K562 (cell line): ENCODE measurements around the gene CD1D. TPM values are rescaled to one million over a fixed set of nuclear protein-coding genes. Genes with fewer than 3 reads are reported as not detected.

ENCODE experiments used
- ATAC-seq: fragments of 200-7000 bp; cut with Tn5 transposase; 3 replicates; pipeline ENCODE4 v1.9.1; 2020; ENCODE audit warnings: moderate library complexity
- BruUV-seq: library from RNA; stranded (reverse); fragments of 400-500 nt; replicated peaks from 2 replicates; lab custom pipeline; 2021; lab: Mats Ljungman, UMichigan
- CTCF ChIA-PET: fragments of 300-600 bp; formaldehyde crosslinking; extraction: SDS; loops from one replicate; lab custom pipeline; 2021; ENCODE audit warnings: low intra/inter-chr PET ratio; lab: Yijun Ruan, JAX
- POLR2A ChIA-PET: fragments of 300-600, 350-650 bp; sonication (Branson Sonifier 250); formaldehyde crosslinking; extraction: SDS; loops from one replicate; lab custom pipeline; 2021; ENCODE audit warnings: antibody characterized with exemption, inconsistent platforms; lab: Yijun Ruan, JAX
- DNase-seq, 4 experiments: peaks; one replicate each; pipeline versions ENCODE4 v3.0.0 to v3.0.0-alpha.2; 2011 to 2018; ENCODE audit warnings: low spot score in 3 of 4, mixed read lengths in 3 of 4; ENCODE audit errors: extremely low read depth in 1 of 4
- FAIRE-seq: peaks from 2 replicates; lab custom pipeline; 2011; peaks lifted over from hg19 to GRCh38; lab: Jason Lieb, UNC
- H2AFZ ChIP-seq: 2 replicates; pipeline ENCODE4 v1.6.0; 2011; ENCODE audit warnings: low read depth, low read length, control low read depth, inconsistent platforms
- H3K27ac ChIP-seq: fragments of 200-600 bp; 3 replicates; pipeline ENCODE4 v1.8.0; 2011; ENCODE audit warnings: low read depth, mild to moderate bottlenecking, control low read depth, inconsistent platforms, low read length, moderate library complexity, mixed read lengths; ENCODE audit errors: extremely low read depth
- H3K27me3 ChIP-seq, 2 experiments: fragments of 300-600 bp in 1 of 2; 2 replicates in 1 of 2; 3 replicates in 1 of 2; pipeline versions ENCODE4 v1.6.0 to v1.8.0; 2011; ENCODE audit warnings: inconsistent platforms in 2 of 2, low read length in 2 of 2, mild to moderate bottlenecking in 1 of 2, mixed read lengths in 1 of 2, moderate library complexity in 1 of 2; ENCODE audit not compliant: control insufficient read depth in 2 of 2, insufficient read depth in 2 of 2
- H3K36me3 ChIP-seq: fragments of 300-600 bp; 3 replicates; pipeline ENCODE4 v1.8.0; 2011; ENCODE audit warnings: mild to moderate bottlenecking, low read length, inconsistent platforms; ENCODE audit not compliant: control insufficient read depth, insufficient read depth
- H3K4me1 ChIP-seq, 2 experiments: fragments of 200-600 bp in 1 of 2; replicated peaks in 1 of 2; 2 replicates in 1 of 2; 3 replicates in 1 of 2; pipeline versions ENCODE4 v1.5.1 to v1.8.0; 2011; ENCODE audit warnings: inconsistent platforms in 2 of 2, low read length in 2 of 2, mild to moderate bottlenecking in 1 of 2, mixed read lengths in 1 of 2, moderate library complexity in 1 of 2; ENCODE audit not compliant: control insufficient read depth in 2 of 2, insufficient read depth in 2 of 2
- H3K4me2 ChIP-seq: 2 replicates; pipeline ENCODE4 v1.6.1; 2011; ENCODE audit warnings: low read length, control low read depth, inconsistent platforms, mixed read lengths; ENCODE audit not compliant: insufficient read depth
- H3K4me3 ChIP-seq: fragments of 200-600 bp; sonication (generic), shearing (Covaris generic); 2 replicates; pipeline ENCODE4 v1.5.1; 2016; ENCODE audit warnings: control low read depth, inconsistent platforms
- H3K79me2 ChIP-seq: fragments of 200-600 bp; 3 replicates; pipeline ENCODE4 v1.8.0; 2011; ENCODE audit warnings: low read length, inconsistent platforms; ENCODE audit not compliant: control insufficient read depth, insufficient read depth
- H3K9ac ChIP-seq, 2 experiments: 2 replicates each; pipeline versions ENCODE4 v1.6.0 to v1.6.1; 2011; ENCODE audit warnings: low read depth in 2 of 2, low read length in 2 of 2, control low read depth in 1 of 2, inconsistent platforms in 1 of 2, mild to moderate bottlenecking in 1 of 2, mixed read lengths in 1 of 2; ENCODE audit not compliant: insufficient read depth in 1 of 2
- H3K9me1 ChIP-seq: one replicate; pipeline ENCODE4 v1.6.0; 2011; ENCODE audit warnings: inconsistent platforms, mild to moderate bottlenecking, low read length, moderate library complexity; ENCODE audit not compliant: control insufficient read depth, insufficient read depth
- H3K9me3 ChIP-seq: replicated peaks from 2 replicates; pipeline ENCODE4 v1.5.1; 2011; ENCODE audit warnings: low read depth, low read length, inconsistent platforms; ENCODE audit not compliant: control insufficient read depth, insufficient read depth
- H4K20me1 ChIP-seq: replicated peaks from 2 replicates; pipeline ENCODE4 v1.6.1; 2011; ENCODE audit warnings: low read length, inconsistent platforms, mixed read lengths; ENCODE audit not compliant: control insufficient read depth, insufficient read depth
- DACH1 ChIP-seq: fragments of 450-650 bp; IDR thresholded peaks from 2 replicates; pipeline ENCODE4 v1.6.1; 2018; ENCODE audit not compliant: partially characterized antibody
- FOXJ2 ChIP-seq: fragments of 200-800 bp; sonication (Bioruptor generic); IDR thresholded peaks from 2 replicates; pipeline ENCODE4 v1.6.1; 2016; ENCODE audit warnings: missing genetic modification characterization, missing compliant biosample characterization
- KLF16 ChIP-seq: IDR thresholded peaks from 2 replicates; pipeline ENCODE4 v1.6.1; 2016; ENCODE audit warnings: antibody characterized with exemption
- ZNF121 ChIP-seq: sonication (generic); formaldehyde crosslinking; conservative IDR thresholded peaks from 2 replicates; pipeline ENCODE4 v1.8.0; 2022; ENCODE audit warnings: missing genetic modification reagents
- ZNF740 ChIP-seq, 3 experiments: fragments of 200-800 bp in 1 of 3; sonication (Bioruptor generic) in 1 of 3; sonication (generic) in 1 of 3; formaldehyde crosslinking in 1 of 3; IDR thresholded peaks; 2 replicates each; pipeline versions ENCODE4 v1.6.1 to v1.8.0; 2016 to 2022; ENCODE audit warnings: mild to moderate bottlenecking in 2 of 3, missing compliant biosample characterization in 2 of 3, missing genetic modification characterization in 2 of 3, missing genetic modification reagents in 1 of 3
- in situ Hi-C: fragments of 300-500 bp; cut with MboI; formaldehyde crosslinking; loops from 4 replicates; pipeline ENCODE4 v1.15.0; 2018; ENCODE audit warnings: inconsistent platforms, mixed read lengths
- intact Hi-C: fragments of 100-400 bp; cut with micrococcal nuclease; formaldehyde crosslinking; loops from 2 replicates; pipeline ENCODE4 v1.14.2; 2022
- polyA plus RNA-seq, 8 experiments: library from polyadenylated mRNA; depleted of rRNA in 4 of 8; stranded (reverse) in 5 of 8; unstranded in 3 of 8; fragments of >200 nt; fragmentation: Nextera tagmentation in 2 of 8; fragmentation: Illumina TruSeq in 1 of 8; extraction: Ambion mirVana in 2 of 8; extraction: Trizol in 1 of 8; gene quantifications; 2 replicates each; pipeline versions ENCODE4 v1.2.1 to v1.2.3, GENCODE V29; 2011 to 2014; ENCODE audit warnings: inconsistent platforms in 1 of 8, missing spikeins in 1 of 8
- total RNA-seq, 7 experiments: library from RNA; depleted of rRNA in 6 of 7; stranded (reverse); fragments of >200 nt in 6 of 7; fragmentation: Illumina TruSeq in 2 of 7; extraction: Trizol in 2 of 7; gene quantifications; 2 replicates each; pipeline versions ENCODE4 v1.2.1 to v1.2.3, GENCODE V29; 2011 to 2021; ENCODE audit warnings: low replicate concordance in 1 of 7

Gene CD1D
- total and polyA plus RNA-seq, 9 of the 15 experiments (the other 6 are each of a cell fraction or from before 2014, with no cell fraction given) = 0.03 TPM; not detected in 8

- DNase-seq = no peak
- no peak overlapping the region for H3K27ac ChIP-seq
- no TSS peak for BruUV-seq
- no peaks in the 10 kb centered on the region for H3K27me3 ChIP-seq
- H3K36me3 ChIP-seq = no peaks in the 10 kb centered on the region
- in situ Hi-C loops (no loop called here), intact Hi-C loops (no loop called here)
- H2AFZ ChIP-seq = no peak overlapping the region
- no peaks in the 10 kb centered on the region for H3K9me3 ChIP-seq
- H4K20me1 ChIP-seq = no peaks in the 10 kb centered on the region
- CTCF ChIA-PET = no interaction called here
- POLR2A ChIA-PET = interaction anchor here (0.7 kb wide), 1 partner anchor 19 kb away, joined by 3 read pairs; no protein-coding TSS in a partner anchor
- FAIRE-seq = no peak
- H3K4me2 ChIP-seq = no peak overlapping the region
- no peak for ATAC-seq
- TF ChIP-seq FOXJ2 = no peak
- no peak for TF ChIP-seq DACH1
- TF ChIP-seq ZNF121 = no peak
- no peak for TF ChIP-seq ZNF740 (CRISPR knock-in tag; IDR thresholded peaks at IDR 0.05)
- no peak for TF ChIP-seq ZNF740 (tag; IDR thresholded peaks at IDR 0.05)
- TF ChIP-seq KLF16 = no peak
- H3K79me2 ChIP-seq = no peaks in the 10 kb centered on the region
- H3K4me1 ChIP-seq = peaks cover 11 to 17% of the 10 kb centered on the region in 2 experiments; a peak in 4 of 5 replicates
- H3K9ac ChIP-seq = no peak overlapping the region
- H3K4me3 ChIP-seq = no peak overlapping the region
- H3K9me1 ChIP-seq = peaks cover 3% of the 10 kb centered on the region
These were observed 35.4 kb upstream of the CD1D start for GRCh38 chr1:158145173-158145719.
